GM21381 (cell line): ENCODE data around the gene NBAS.
"Not testable (repeated sequence)": the region's sequence is repeated elsewhere in the genome, so short reads cannot be mapped to it uniquely, and the experiment has no call there.

Experiments
- ATAC-seq: cut with Tn5 transposase; IDR thresholded peaks from one replicate; pipeline ENCODE4 v1.9.1; 2021; ENCODE audit warnings: mild to moderate bottlenecking, moderate library complexity; ENCODE audit not compliant: unreplicated experiment

The NBAS gene

GRCh38 chr2:15561574-15562344 lies 625 bp upstream of the NBAS start:
- peak; percentile 7 for ATAC-seq

GRCh38 chr2:15560140-15560987 lies 770 bp downstream of the NBAS start:
- peak; percentile 27 for ATAC-seq

GRCh38 chr2:15559379-15560139 lies 1.6 kb downstream of the NBAS start:
- ATAC-seq = no peak

- no peak for ATAC-seq
Observed at GRCh38 chr2:15557887-15558311, 3.2 kb downstream of the NBAS start.

GRCh38 chr2:15556311-15556930 lies 4.7 kb downstream of the NBAS start:
- no peak for ATAC-seq

GRCh38 chr2:15555760-15556193 lies 5.4 kb downstream of the NBAS start:
- ATAC-seq = no peak

- ATAC-seq = no peak
Observed at GRCh38 chr2:15554525-15555218, 6.5 kb downstream of the NBAS start.

- no peak for ATAC-seq
Observed at GRCh38 chr2:15553951-15554350, 7.2 kb downstream of the NBAS start.

GRCh38 chr2:15553519-15553918 lies 7.6 kb downstream of the NBAS start:
- no peak for ATAC-seq

- ATAC-seq = no peak
Observed at GRCh38 chr2:15548974-15549373, 12.2 kb downstream of the NBAS start.

GRCh38 chr2:15547115-15547876 lies 13.8 kb downstream of the NBAS start:
- ATAC-seq = no peak

- no peak for ATAC-seq
Observed at GRCh38 chr2:15546297-15547098, 14.6 kb downstream of the NBAS start.

GRCh38 chr2:15544227-15544626 lies 16.9 kb downstream of the NBAS start:
- ATAC-seq = no peak

- no peak for ATAC-seq
Observed at GRCh38 chr2:15543541-15543940, 17.6 kb downstream of the NBAS start.

GRCh38 chr2:15543053-15543452 lies 18.1 kb downstream of the NBAS start:
- no peak for ATAC-seq

GRCh38 chr2:15542269-15542668 lies 18.9 kb downstream of the NBAS start:
- not testable (repeated sequence) for ATAC-seq

GRCh38 chr2:15540523-15540922 lies 20.6 kb downstream of the NBAS start:
- ATAC-seq = peak; percentile 24

- peak; percentile 78 for ATAC-seq
Observed at GRCh38 chr2:15539999-15540398, 21.1 kb downstream of the NBAS start.

GRCh38 chr2:15538792-15539191 lies 22.3 kb downstream of the NBAS start:
- ATAC-seq = no peak
